GM21423 (cell line): ENCODE data around the gene SEM1.
A peak's percentile ranks its signal among the peaks of the same experiment; 100 is the strongest.
"Not testable (repeated sequence)": the region's sequence is repeated elsewhere in the genome, so short reads cannot be mapped to it uniquely, and the experiment has no call there.

Source experiments
- ATAC-seq: cut with Tn5 transposase; IDR thresholded peaks from one replicate; pipeline ENCODE4 v1.9.1; 2021; ENCODE audit warnings: mild to moderate bottlenecking, moderate library complexity; ENCODE audit not compliant: unreplicated experiment

SEM1 gene

DNA sequence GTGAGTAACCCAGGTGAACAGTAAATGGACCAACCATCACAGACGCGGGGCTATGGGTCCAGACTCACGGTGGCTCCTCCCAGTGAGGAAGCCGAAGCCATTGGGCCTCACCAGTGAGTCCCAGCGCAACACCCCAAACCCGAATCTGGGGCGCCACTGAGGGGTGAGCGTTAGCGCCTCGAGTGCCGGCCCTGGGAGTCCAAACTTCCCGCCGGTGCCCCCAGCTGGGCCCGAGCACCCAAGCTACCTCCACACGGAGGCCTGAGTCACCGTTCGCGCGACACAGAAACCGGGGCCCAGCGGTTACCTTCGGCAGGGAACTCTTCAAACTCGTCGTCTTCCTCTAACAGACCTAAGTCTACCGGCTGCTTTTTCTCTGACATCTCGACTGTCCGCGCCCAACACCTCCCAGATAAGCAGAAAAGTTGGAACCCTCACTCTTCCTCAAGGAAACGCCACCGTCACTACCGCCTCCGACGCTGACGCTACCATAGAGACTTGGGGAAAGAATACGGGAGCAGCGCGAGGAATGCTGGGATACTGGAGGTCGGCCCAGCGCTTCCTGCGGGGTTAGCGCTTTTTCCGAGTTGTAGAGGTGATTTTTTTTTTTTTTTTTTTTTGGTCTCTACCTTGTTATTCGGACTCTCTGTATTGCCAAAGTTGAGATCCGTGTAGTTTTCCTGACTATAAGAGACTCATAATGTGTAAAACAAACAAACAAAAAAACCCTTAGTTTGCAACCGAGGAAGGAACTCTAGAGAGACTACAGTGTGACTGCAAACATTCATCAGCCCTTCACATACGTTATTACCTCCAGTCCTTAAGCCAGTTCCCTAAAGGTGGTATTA lies at the start of gene SEM1:
SEM1 (minus strand) TSS at position 466 of the 848 bp plus-strand sequence; CDS start at position 383, 83 bp downstream.
- peak; percentile 85 for ATAC-seq

DNA sequence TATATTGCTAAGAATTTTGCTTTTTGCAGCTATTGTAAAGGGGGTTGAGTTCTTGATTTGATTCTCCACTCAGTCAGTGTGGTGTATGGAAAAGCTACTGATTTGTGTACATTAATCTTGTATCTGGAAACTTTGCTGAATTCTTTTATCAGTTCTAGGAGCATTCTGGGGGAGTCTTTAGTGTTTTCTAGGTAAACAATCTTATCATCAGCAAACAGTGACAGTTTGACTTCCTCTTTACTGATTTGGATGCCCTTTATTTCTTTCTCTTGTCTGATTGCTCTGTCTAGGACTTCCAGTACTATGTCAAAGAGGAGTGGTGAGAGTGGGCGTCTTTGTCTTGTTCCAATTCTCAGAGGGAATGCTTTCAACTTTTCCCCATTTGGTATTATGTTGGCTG lies 48.2 kb upstream of the SEM1 start:
- ATAC-seq, result not testable (repeated sequence)

- ATAC-seq, result no peak
These were observed 37.8 kb upstream of the SEM1 start for GRCh38 chr7:96747418-96747940.

GRCh38 chr7:96740130-96740529 lies 30.5 kb upstream of the SEM1 start:
- ATAC-seq, result no peak

GRCh38 chr7:96739609-96740008 lies 30.0 kb upstream of the SEM1 start:
- ATAC-seq, result no peak

GRCh38 chr7:96739167-96739566 lies 29.5 kb upstream of the SEM1 start:
- ATAC-seq, result no peak

- ATAC-seq, result no peak
These were observed 29.1 kb upstream of the SEM1 start for GRCh38 chr7:96738705-96739104.

DNA sequence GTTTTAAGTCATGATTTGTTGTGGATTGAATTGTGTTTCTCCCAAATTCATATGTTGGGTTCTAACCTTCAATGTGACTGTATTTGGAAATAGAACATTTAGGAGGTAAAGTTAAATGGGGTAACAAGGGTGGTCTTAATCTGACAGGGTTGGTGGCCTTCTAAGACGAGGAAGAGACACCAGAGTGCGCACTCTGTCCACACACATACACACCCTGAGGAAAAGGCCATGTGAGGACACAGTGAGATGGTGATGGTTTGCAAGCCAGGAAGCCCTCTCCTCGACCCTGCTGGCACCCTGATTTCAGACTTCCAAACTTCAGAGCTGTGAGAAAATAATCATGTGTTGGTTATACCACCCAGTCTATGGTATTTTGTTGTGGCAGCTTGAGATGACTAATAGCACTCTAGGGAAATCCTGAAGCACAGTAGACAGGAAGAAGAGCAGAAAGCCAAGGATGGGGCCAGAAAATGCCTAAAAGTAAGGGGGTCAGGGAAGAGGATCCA lies 28.0 kb upstream of the SEM1 start:
- no peak for ATAC-seq

- no peak for ATAC-seq
These were observed 24.7 kb upstream of the SEM1 start for GRCh38 chr7:96734343-96734742.

- no peak for ATAC-seq
These were observed 20.2 kb upstream of the SEM1 start for GRCh38 chr7:96729820-96730219.

DNA sequence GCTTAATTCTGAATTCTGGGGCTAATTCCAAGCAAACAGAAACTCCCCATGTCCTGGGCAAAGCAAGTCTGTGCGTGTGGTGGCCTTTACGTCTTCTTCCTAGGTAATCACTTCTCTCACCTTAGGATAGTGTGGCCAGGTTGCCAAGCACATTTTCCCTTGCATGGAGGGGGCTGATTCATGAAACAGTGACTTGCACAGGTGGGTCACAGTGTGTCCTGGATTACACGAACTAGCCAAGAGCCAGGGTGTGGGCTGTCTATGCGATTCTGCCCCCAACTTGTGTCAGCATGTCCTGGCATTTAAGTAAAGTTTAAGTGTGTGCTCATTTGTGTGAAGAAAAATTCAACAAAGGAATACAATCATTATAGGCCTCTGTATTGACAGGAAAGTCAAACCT lies 18.5 kb upstream of the SEM1 start:
- ATAC-seq, result no peak

GRCh38 chr7:96727534-96728088 lies 18.0 kb upstream of the SEM1 start:
- no peak for ATAC-seq

DNA sequence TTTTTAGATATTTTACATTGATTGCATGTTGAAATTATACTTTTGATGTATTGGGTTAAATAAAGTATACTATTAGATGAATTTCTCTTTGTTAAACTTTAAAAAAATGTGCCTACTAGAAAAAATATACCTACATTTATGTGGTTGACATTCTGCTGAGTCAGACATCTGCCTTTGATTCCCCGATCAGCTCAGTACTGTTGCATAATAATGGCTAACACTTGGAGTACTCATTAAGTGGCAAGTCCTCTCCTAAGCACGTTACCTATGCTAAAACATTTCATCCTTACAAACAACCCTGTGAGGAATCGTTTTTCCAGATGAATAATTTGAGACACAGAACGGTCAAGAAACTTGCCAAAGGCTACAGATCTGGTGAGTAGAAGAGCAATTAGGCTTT lies 14.0 kb upstream of the SEM1 start:
- no peak for ATAC-seq

DNA sequence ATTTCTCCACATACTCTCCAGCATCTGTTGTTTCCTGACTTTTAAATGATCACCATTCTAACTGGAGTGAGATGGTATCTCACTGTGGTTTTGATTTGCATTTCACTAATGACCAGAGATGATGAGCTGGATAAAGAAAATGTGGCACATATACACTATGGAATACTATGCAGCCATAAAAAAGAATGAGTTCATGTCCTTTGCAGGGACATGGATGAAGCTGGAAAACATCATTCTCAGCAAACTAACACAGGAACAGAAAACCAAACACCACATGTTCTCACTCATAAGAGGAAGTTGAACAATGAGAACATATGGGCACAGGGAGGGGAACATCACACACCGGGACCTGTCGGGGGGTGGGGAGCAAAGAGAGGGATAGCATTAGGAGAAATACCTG lies 13.3 kb upstream of the SEM1 start:
- ATAC-seq, result not testable (repeated sequence)

DNA sequence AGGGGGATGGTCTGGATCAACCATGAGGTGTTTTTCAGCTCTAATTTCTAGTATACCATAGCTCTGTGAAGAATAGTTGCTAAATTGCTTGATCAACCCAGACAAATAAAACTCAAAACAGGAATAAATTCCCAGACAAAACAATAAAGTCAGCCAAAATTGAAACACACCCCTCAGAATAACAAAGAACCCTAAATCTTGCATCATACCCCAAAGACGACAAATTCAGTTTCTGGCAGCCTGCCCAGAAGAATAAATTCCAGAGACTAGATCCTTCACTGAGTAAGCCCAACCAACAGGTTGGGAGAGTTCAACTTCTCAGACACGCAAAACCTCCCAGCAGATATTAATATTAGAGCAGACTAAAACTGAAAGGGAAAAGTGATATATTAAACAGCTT lies 11.2 kb upstream of the SEM1 start:
- no peak for ATAC-seq

GRCh38 chr7:96719164-96719563 lies 9.5 kb upstream of the SEM1 start:
- no peak for ATAC-seq

GRCh38 chr7:96718107-96719003 lies 8.7 kb upstream of the SEM1 start:
- no peak for ATAC-seq

- no peak for ATAC-seq
These were observed 3.4 kb upstream of the SEM1 start for GRCh38 chr7:96713037-96713436.

- ATAC-seq, result no peak
These were observed 898 bp upstream of the SEM1 start for GRCh38 chr7:96710544-96710943.

DNA sequence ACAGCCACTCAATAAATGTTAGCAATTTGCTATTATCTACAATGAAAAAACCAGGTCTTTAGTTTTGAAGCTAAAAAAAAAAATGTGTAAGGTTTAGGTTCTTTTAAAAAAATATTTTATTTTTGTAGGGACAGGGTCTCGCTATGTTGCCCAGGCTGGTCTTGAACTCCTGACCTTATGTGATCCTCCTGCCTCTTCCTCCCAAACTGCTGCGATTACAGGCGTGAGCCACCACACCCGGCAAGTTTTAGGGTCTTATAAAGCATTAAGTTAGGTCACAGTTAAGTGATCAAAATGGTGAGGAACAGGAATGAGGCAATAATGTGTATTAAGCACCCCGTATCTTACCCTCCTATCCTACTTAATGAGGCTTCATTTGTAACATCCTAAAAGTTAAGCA lies 774 bp downstream of the SEM1 start:
- no peak for ATAC-seq
